Large intestine (tissue), 3 donors: ENCODE data around the gene ABHD16A. TPM values are rescaled to one million over a fixed set of nuclear protein-coding genes. Genes with fewer than 3 reads are reported as not detected.
A peak's percentile ranks its signal among the peaks of the same experiment; 100 is the strongest.

Source experiments
- DNase-seq, 2 donors: peaks; one replicate each; pipeline versions ENCODE4 v3.0.0 to v3.0.0-alpha.2; 2013
- H3K27ac ChIP-seq: one replicate; pipeline ENCODE4 v1.5.1; 2013; ENCODE audit warnings: low read length
- H3K27me3 ChIP-seq: 2 replicates; pipeline ENCODE4 v1.6.1; 2013; ENCODE audit warnings: low read length; ENCODE audit not compliant: control insufficient read depth, insufficient read depth
- H3K36me3 ChIP-seq: 2 replicates; pipeline ENCODE4 v1.6.1; 2013; ENCODE audit warnings: low read length; ENCODE audit not compliant: control insufficient read depth, insufficient read depth
- H3K4me1 ChIP-seq: one replicate; pipeline ENCODE4 v1.6.1; 2013; ENCODE audit warnings: low read length; ENCODE audit not compliant: control insufficient read depth, insufficient read depth
- H3K4me3 ChIP-seq: one replicate; pipeline ENCODE4 v1.5.1; 2013; ENCODE audit warnings: low read length
- H3K9me3 ChIP-seq: one replicate; pipeline ENCODE4 v1.6.1; 2013; ENCODE audit warnings: mild to moderate bottlenecking, low read depth, low read length, moderate library complexity; ENCODE audit not compliant: control insufficient read depth
- WGBS: methylation state at CpG from one replicate; pipeline ENCODE4 v1.1.5; 2013; ENCODE audit warnings: low lambda C conversion rate; ENCODE audit not compliant: insufficient coverage; 5-methylcytosine and 5-hydroxymethylcytosine counted together
- polyA plus RNA-seq: library from polyadenylated mRNA; unstranded; fragments of 120-200 nt; gene quantifications from one replicate; pipeline ENCODE4 v1.2.1, GENCODE V29; 2013

Gene ABHD16A
- polyA plus RNA-seq, 1 donor = 62.5 TPM

GRCh38 chr6:31701666-31702404 lies 1.3 kb downstream of the ABHD16A start:
- peaks cover 15% of the 10 kb centered on the region for H3K4me1 ChIP-seq
- H3K9me3 ChIP-seq = no peaks in the 10 kb centered on the region
- H3K4me3 ChIP-seq = peak overlapping the region; percentile 81
- 0% methylated on average over 1 of the region's 7 CpGs for WGBS
- peaks cover 21% of the 10 kb centered on the region for H3K36me3 ChIP-seq
- peak in 1 of 2 donors; percentile 49 for DNase-seq
- no peaks in the 10 kb centered on the region for H3K27me3 ChIP-seq
- H3K27ac ChIP-seq = peak overlapping the region; percentile 94

- Histone ChIP-seq H3K27ac (peak overlapping the region; percentile 11), H3K4me3 (no peak overlapping the region), H3K9me3 (no peaks in the 10 kb centered on the region), H3K27me3 (no peaks in the 10 kb centered on the region), H3K4me1 (peaks cover 15% of the 10 kb centered on the region), H3K36me3 (peaks cover 29% of the 10 kb centered on the region)
- DNase-seq = peak in 1 of 2 donors; percentile 33
- 60% methylated on average over 2 of the region's 5 CpGs for WGBS
These were observed 2.3 kb downstream of the ABHD16A start for GRCh38 chr6:31700740-31701401.

GRCh38 chr6:31697555-31697954 lies 5.6 kb downstream of the ABHD16A start:
- H3K4me3 ChIP-seq = no peak overlapping the region
- DNase-seq = no peak
- H3K4me1 ChIP-seq = peaks cover 15% of the 10 kb centered on the region
- peaks cover 59% of the 10 kb centered on the region for H3K36me3 ChIP-seq
- H3K9me3 ChIP-seq = peaks cover 2% of the 10 kb centered on the region
- H3K27me3 ChIP-seq = no peaks in the 10 kb centered on the region
- H3K27ac ChIP-seq = no peak overlapping the region
- no CpG with 5 or more reads among the region's 3 CpGs for WGBS

- no peaks in the 10 kb centered on the region for H3K27me3 ChIP-seq
- H3K9me3 ChIP-seq = peaks cover 2% of the 10 kb centered on the region
- DNase-seq = no peak
- peaks cover 82% of the 10 kb centered on the region for H3K36me3 ChIP-seq
- H3K4me1 ChIP-seq = peaks cover 13% of the 10 kb centered on the region
- no peak overlapping the region for H3K27ac ChIP-seq
- H3K4me3 ChIP-seq = no peak overlapping the region
- no CpG with 5 or more reads among the region's 6 CpGs for WGBS
These were observed 9.6 kb downstream of the ABHD16A start for GRCh38 chr6:31693535-31693934.

GRCh38 chr6:31692886-31693285 lies 10.2 kb downstream of the ABHD16A start:
- peaks cover 2% of the 10 kb centered on the region for H3K9me3 ChIP-seq
- no peak overlapping the region for H3K27ac ChIP-seq
- H3K27me3 ChIP-seq = no peaks in the 10 kb centered on the region
- no peak overlapping the region for H3K4me3 ChIP-seq
- DNase-seq = no peak
- no CpG with 5 or more reads among the region's 9 CpGs for WGBS
- H3K4me1 ChIP-seq = peaks cover 13% of the 10 kb centered on the region
- H3K36me3 ChIP-seq = peaks cover 89% of the 10 kb centered on the region

- Histone ChIP-seq H3K9me3 (peaks cover 2% of the 10 kb centered on the region), H3K27me3 (no peaks in the 10 kb centered on the region), H3K36me3 (peaks cover 90% of the 10 kb centered on the region), H3K4me3 (no peak overlapping the region), H3K4me1 (peaks cover 13% of the 10 kb centered on the region), H3K27ac (no peak overlapping the region)
- WGBS = no CpG with 5 or more reads among the region's 4 CpGs
- DNase-seq = no peak
These were observed 10.8 kb downstream of the ABHD16A start for GRCh38 chr6:31692353-31692752.

GRCh38 chr6:31691564-31692108 lies 11.5 kb downstream of the ABHD16A start:
- WGBS = no CpG with 5 or more reads among the region's 12 CpGs
- Histone ChIP-seq H3K4me1 (peaks cover 13% of the 10 kb centered on the region), H3K27ac (no peak overlapping the region), H3K27me3 (no peaks in the 10 kb centered on the region), H3K9me3 (peaks cover 2% of the 10 kb centered on the region), H3K4me3 (no peak overlapping the region), H3K36me3 (peaks cover 91% of the 10 kb centered on the region)
- DNase-seq = no peak

- Histone ChIP-seq H3K27me3 (no peaks in the 10 kb centered on the region), H3K9me3 (peaks cover 2% of the 10 kb centered on the region), H3K36me3 (peaks cover 92% of the 10 kb centered on the region), H3K4me3 (no peak overlapping the region), H3K4me1 (peaks cover 13% of the 10 kb centered on the region), H3K27ac (peak overlapping the region; percentile 44)
- no peak for DNase-seq
- 80% methylated on average over 1 of the region's 6 CpGs for WGBS
These were observed 12.1 kb downstream of the ABHD16A start for GRCh38 chr6:31691078-31691463.

- peak; percentile 81 to 87 for DNase-seq
- Histone ChIP-seq H3K36me3 (peaks cover 91% of the 10 kb centered on the region), H3K27me3 (no peaks in the 10 kb centered on the region), H3K4me1 (peaks cover 13% of the 10 kb centered on the region), H3K27ac (peak overlapping the region; percentile 44), H3K4me3 (no peak overlapping the region), H3K9me3 (peaks cover 2% of the 10 kb centered on the region)
- WGBS = no CpG with 5 or more reads among the region's 10 CpGs
These were observed 12.7 kb downstream of the ABHD16A start for GRCh38 chr6:31690231-31691077.
